SK-N-DZ (cell line): ENCODE results near the gene PPP3CB. TPM values are rescaled to one million over a fixed set of nuclear protein-coding genes. Genes with fewer than 3 reads are reported as not detected.

Source experiments
- DNase-seq: peaks from one replicate; pipeline ENCODE4 v3.0.0-alpha.2; 2015; ENCODE audit warnings: low spot score
- polyA plus RNA-seq, 2 experiments: library from polyadenylated mRNA; depleted of rRNA; stranded (reverse); fragments of >200 nt; gene quantifications; 2 replicates each; pipeline ENCODE4 v1.2.3, GENCODE V29; 2014

PPP3CB gene
- polyA plus RNA-seq (2014; cell fraction: cytosol; rRNA removed), result 20.1 and 24.3 TPM in 2 replicates
- 36.7 and 65.4 TPM in 2 replicates for polyA plus RNA-seq (2014; cell fraction: nucleus; rRNA removed)

DNA sequence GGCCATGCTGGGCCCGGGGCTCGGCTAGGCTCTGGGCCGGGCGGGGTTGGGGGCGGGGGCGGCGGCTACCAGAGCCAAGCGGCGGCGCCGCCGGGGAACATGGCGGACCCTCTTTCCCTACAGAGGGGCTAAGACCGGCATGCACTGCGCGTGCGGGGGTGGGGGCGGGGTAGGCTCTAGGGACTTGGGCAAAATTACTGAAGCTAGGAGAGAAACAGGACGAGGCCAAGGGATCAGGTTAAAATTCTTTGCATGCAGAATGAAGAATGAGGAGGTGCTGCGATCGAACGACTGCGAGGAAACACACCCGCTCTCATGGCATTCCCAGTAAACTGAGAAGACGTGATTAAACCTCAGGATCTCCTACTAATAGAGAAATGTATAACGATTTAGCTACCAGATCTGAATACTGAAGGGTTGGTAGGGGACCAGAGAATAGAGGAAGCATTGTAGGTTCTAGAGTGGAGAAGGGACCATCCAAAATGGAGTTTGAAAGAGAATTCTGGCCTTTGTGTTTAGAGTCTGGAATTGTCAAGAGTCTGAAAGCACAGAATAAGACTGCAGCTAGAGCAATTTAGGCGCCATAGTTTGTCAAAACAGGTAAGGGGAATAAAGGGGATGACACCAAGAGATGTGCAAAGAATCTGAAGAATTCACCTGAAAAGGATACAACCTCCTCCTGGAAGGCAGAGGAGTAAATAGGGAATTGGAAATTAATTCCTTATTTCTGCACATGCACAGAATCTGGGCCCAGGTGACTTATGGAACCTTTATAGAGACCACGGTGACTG, at the start of gene PPP3CB:
TSS of gene PPP3CB (minus strand) at position 141 of the 791 bp plus-strand sequence. CDS start at position 6, 135 bp downstream.
- DNase-seq, result peak; percentile 92

DNA sequence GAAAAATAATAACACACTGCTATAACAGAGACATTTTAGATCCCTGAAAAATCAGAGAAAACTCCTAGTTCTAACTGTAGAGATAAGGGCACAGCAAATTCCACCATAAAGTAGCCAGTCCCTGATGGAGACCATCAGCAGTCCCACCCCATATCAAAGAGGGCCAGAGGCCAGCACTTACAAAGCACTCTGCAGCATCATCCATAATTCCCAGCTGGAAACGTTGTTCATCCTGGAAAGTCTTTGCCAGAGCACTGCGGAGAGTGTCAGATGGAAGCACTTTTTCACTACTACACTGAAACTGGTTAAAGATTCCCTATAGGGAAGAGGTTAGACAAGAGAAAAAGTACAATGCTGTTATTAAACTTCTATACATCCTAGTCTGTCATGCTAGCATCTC, 49.5 kb upstream of the PPP3CB start:
- DNase-seq, result no peak

DNA sequence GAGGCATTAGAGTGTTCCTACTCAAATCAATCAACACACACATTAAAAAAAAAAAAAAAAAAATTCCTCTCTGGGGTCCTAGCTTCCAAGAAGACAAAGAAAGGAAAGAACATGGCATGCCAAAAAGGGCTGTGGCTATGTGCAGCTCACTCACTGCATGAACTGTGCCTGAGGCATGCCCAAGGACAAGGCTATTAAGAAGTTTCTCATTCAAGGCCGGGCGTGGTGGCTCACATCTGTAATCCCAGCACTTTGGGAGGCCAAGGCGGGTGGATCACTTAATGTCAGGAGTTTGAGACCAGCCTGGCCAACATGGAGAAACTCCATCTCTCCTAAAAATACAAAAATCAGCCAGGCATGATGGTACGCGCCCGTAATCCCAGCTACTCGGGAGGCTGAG, 41.9 kb upstream of the PPP3CB start:
- no peak for DNase-seq

DNA sequence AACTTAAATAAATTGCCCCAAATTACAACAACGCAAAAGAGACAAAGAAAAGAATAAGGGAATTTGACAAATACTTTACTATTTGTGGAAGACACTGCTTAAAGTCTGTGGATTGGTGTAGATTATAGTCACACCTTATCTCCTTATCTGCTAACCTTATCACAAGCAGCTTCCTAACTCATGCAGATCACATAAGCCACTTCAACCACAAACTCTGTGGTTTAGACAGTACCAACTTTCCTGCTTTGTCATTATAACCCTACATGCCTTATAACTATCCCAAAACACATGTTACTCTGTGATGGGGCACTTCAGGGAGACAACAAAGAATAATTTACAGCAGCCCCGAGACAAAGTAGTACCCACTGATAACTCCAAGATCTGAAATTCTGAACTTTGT, 41.5 kb upstream of the PPP3CB start:
- no peak for DNase-seq

DNA sequence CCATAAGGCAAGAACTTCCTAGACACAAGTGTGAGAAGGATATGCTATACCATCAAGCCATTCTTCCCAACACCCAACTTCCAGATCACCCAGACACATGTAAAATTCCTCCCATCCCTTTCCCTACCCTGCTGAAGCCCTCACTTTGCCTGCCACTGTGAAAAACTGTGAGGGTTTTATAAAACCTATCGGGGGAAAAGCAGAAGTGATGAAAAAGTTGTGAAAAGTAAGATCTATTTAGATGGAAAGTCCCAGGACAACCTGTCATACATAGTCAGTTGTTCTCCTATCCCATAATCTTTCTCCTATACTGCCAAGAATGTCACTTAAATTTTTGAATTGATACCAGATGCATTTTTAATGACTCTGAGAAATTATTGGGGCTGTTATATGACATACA, 39.0 kb upstream of the PPP3CB start:
- no peak for DNase-seq

DNA sequence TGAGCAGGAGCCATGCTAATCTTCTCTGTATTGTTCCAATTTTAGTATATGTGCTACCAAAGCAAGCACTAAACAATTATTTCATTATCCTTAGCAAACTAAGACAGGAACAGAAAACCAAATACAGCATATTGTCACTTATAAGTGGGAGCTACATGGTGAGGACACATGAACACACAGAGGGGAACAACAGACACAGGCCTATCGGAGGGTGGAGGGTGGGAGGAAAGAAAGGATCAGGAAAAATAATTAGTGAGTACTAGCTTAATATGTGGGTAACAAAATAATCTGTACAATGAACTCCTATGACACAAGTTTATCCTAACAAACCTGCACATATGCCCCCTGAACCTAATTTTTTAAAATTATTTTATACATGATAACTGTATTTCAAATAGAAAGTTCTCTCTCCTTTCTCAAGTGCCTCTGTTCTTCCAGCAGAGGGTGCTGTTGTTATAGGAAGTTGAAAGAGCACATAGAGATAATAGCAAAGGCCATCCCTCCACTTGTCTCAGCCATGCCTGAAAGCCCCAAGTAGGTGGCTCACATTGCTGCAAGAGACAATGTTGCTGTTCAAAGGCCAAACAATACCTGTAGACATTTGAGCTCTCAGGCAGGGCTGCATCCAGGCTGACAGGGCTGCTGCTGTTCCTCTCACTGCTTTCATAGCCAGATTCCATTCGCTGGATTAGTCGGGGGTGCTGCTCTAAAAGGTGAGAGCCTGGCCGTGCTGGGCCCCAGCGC, 33.4 kb upstream of the PPP3CB start:
- peak; percentile 68 for DNase-seq

DNA sequence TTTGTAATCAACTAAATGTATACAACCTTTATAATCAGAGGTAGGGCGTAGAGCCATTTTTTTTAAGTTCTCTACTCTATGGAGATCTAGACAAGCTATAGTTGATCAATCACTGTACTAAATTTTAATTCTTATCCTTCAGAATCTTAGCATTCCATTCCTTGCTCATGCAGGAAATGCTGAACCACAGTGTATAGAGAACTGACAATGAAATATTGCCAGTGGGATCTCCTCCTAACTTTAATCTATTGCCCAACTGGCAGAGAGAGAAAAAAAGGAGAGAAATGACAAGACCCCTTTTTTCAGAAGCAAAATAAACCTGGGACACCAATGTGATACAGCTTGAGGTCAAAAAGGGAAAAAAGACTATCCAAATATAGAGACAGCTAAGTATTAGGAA, 26.4 kb upstream of the PPP3CB start:
- no peak for DNase-seq

DNA sequence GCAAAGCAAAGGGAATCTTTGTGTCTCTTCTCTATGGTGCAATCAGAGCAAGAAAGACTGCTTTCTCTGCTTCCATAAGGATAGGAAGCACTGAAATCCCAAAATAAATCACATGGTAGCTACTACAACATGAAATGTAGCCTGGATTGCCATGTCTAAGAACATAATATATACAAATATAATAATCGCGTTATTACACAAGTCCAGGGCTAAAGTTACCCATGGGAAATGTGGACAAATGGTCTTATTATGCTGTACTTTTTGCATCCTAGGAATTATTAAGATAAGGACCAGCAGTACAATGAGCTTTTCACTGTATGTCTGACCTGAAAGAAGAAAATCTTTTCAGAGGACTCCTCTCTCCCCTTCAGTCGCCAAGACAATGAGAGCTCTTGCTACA, 23.5 kb upstream of the PPP3CB start:
- DNase-seq, result no peak

DNA sequence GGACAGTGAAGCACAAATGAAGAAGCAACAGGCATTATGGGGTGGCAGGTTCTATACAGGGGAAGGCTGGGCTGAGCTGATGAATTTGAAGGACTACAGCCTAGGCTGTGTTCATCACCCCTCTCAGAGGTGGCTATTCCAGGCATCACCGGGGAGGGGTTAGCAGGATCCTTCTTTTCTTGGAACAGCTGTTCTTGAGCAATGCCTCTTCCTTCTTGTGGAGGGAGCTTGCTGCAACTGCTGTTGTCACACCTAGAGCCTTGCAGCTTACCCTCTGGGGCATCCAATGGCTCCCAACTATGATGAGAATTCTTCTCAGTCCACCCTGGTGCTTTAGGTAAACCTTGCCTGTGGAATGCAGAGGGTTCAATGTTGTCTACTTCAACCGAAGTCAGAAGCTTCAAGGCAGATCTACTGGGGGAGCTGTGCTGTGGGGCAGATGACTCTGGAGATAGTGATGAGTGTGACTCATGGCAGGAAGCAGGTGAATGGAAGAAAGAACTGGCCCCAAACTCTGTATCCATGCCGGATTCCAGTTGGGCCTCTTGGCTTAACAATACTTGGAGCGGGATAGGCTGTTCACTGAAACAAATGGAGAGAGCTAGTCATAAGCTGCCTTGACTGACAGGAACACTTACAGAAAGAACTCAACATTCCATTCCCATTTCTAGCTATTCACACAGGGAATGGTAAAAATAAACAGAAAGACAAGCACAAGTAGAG, 21.5 kb upstream of the PPP3CB start:
- DNase-seq, result no peak

DNA sequence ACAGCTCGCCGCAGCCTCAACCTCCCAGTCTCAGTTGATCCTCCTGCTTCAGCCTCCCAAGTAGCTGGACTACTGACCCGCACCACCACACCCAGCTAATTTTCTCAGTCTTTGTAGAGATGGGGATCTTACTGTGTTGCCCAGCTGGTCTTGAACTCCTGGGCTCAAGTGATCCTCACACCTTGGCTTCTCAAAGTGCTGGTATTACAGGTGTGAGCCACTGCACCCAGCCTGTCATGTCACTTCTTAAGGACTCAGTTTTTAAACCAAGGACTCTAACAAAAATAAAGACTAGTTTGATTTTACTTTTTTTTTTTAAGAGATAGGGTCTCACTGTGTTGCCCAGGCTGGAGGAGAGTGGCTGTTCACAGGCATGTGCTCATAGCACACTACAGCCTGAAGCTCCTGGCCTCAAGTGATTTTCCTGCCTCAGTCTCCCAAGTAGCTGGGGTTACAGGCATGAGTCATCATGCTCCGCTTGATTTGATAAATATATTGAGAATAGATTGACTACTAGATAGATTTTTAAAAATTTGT, 16.5 kb upstream of the PPP3CB start:
- DNase-seq, result no peak

DNA sequence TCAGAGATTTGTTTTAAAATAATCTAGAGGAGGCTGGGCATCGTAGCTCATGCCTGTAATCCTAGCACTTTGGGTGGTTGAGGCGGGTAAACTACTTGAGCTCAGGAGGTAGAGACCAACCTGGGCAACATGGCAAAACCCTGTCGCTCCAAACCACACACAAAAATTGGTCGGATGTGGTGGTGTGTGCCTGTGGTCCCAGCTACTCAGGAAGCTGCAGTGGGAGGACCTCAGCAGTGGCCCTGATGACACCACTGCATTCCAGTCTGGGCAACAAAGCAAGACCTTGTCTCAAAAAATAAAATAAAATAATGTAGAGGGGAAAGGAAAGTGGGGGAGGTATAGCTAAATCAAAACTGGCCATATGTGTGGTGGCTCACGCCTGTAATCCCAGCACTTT, 13.9 kb upstream of the PPP3CB start:
- DNase-seq, result no peak

DNA sequence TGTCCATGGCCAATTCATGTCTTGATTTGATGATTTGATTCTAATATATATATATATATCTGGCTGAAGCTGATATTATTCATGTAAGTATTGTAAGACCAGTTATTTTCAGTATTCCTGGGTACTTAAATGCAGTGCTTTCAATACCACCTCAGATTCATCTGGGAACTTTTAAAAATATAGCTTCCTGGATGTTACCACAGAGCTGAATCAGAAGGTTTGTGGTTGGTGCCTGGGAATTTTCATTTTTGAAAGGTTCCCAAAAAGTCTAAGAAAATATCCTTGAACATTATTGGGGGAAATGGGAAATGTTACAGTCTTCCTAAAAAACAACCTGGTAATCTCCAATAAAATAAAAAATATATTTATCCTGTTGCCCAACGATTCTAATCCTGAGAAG, 10.7 kb upstream of the PPP3CB start:
- DNase-seq, result no peak

DNA sequence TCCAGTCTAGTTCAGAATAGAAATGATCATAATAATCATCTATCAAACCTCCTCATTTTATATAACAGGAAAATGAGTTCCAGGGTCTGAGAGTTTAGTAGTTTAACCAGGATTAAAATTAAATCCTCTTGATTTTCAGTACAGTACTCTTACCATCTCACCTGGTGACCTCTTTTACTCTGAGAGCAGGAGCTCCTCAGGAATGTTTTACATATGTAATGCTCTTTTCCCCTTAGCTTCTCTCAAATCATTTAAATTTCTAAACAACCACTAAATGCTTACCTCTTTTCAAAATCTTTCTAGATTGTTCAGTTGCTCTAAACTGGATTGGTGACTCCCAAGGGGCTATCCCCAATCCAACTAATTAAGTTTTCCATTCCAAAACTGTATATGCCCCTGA, 10.2 kb upstream of the PPP3CB start:
- no peak for DNase-seq

DNA sequence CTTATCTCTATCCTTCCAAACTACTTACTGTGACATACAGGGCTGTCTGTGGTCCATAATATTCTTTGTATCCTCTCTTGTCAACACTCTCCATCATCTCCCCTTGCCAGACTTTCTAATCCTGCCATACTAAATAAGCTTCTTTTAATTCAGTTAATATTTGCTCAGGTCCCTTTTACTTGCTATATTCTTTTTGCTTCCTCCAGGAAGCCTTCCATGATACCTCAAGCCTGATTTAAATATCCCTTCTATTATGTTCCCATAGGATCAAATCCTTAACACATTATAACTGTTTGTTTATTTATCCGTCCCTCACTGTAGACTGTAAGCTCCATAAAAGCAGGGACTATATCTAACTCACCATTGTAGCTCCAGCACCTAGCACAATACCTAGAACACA, 7.2 kb upstream of the PPP3CB start:
- DNase-seq, result no peak

DNA sequence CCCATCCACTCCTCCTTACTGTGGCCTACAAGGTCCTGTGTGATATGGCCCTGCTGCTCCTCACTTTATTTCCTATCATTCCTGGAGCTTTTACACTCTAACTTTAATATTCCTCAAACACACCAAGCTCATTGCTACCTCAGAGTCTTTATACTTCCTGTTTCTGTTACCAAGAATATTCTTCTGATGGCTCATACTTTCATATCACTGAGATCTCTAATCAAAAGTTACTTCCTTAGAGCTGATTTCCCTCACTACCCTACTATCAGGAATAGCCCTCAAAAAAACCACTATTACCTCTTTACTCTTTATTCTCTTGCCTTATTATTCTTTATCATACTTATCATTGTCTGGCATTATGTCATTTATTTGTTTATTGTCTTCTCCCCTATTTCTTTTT, 5.8 kb upstream of the PPP3CB start:
- DNase-seq, result no peak

DNA sequence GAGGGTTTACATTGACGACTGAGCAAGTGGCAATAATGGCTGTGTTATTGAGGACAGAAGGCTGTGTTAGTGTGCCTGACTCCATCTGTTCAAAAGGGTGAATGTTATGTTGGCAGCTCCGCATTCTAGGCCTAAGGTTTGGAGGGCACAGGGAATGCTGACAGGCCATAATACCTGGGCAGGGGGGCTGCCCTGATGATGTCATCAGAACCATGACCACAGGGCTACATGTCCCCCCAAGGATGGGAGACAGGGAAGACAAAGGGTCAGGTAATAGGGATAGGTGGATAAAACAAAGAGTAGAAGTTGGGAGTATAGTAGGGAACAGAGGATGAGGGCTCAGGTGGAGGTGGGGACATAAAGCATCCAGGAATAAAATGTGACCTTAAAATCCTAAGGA, 1.8 kb upstream of the PPP3CB start:
- no peak for DNase-seq

DNA sequence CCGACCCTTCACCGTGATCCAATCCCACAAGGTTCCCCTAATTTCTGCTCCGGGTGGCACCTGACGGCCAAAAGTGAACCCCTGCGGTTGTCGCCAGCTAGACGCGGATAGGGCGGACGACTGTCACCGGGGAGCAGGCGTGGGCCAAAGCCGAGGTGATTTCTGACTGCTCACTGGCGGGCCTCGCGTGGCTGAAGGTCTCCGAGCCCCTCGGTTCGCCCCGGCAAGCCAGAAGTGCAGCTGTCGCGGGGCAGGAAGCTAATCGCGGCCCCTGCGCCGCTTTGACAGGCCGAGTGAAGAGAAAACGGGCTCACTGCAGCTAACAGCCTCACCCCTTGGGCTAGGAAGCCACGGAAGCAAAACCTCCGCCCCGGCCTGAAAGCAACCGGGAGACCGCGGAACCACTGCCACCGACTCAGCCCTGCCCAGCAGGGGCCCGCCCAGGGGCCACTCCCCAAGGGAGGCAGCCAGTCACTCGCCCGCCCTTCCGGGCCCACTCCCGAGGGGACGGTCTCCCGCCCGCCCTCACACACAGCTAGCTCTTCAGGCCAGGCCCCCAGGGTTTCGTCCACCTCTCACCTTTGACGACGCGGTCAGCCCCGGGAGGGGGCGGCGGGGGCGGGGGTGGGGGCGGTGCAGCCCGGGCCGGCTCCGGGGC, 469 bp downstream of the PPP3CB start:
- peak; percentile 80 for DNase-seq

DNA sequence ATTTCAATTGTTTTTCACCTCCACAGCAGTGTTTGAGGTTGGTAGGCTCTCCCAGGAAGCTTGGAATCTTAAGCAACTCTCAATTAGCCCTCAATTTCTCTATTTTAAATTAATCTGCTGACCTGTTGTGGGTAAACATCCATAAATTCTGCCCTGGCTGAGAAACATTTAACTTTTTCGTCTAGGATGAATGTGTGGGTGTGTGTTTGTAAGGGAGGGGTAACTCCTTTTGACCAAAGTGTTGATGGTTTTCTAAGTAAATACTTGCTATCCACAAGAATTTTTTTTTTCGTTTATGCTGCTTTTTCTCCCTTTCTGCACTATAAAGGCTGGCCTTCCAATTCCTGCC, 973 bp downstream of the PPP3CB start:
- no peak for DNase-seq

DNA sequence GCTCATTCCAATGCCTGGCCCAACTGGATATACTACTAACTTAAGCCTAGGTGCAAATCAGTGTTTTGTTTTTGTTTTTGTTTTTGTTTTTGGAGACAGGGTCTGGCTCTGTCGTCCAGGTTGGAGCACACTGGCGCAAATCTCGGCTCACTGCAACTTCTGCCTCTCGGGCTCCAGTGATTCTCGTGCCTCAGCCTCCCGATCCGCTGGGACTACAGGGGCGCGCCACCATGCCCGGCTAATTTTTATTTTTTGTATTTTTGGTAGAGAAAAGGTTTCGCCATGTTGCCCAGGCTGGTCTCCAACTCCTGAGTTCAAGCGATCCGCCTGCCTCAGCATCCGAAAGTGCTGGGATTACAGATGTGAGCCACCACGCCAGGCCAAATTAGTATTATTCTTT, 1.6 kb downstream of the PPP3CB start:
- DNase-seq, result no peak

DNA sequence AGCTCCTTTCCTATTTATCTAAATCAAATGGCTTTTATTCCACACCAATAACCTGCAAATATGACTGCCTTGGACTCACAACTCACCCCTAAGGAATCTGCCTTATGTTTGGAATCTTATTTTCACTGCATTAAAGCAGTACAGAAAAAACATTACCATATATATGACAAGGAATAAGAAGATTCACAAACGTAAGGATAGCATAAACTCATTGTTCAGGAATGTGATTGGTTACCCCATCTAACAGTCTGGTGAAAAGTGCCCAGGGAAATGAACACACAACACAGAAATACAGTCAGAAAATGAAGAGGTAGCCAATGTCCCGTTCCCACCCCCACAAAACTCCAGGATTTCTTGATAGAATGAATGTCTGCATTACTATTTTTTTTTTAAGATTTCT, 2.0 kb downstream of the PPP3CB start:
- DNase-seq, result no peak

DNA sequence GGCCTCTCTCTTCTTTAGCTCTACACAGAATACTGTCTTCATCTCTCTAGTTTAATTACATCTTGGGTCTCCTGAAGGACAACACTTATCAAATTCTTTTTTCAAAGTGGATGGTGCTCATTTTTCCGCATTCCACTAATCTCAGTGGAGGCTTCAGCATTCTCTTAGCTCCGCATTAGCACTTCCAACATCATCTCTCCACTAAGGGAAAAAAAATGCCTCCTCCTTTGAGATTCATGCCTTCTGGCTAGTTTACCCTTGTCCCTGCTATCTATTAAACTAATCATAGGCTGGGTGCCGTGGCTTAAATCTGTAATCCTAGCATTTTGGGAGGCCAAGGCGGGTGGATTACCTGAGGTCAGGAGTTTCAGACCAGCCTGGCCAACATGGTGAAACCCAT, 9.2 kb downstream of the PPP3CB start:
- DNase-seq, result no peak

DNA sequence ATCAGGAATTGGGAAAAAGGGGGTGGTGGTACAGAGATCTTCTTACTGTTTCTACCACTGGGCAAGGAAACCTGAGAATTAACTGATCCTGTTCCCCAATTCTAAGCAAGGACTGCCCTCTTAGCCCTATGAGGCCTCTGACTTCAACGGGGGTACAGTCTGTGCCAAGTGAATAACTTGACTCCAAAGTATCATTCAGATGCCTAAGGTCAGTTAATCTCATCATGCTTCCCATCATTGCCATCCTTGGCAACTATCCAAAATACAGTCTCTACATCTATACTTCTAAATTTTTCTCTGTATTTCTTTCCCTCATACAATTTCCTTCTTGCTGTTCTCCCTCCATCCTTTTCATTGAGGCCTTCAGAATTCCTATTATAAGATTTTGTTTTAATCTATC, 10.5 kb downstream of the PPP3CB start:
- no peak for DNase-seq
